RCC 7860 (cell line): ENCODE results near the gene CORO6.

Source experiments
- DNase-seq: peaks from one replicate; pipeline ENCODE4 v3.0.0-alpha.2; 2015; ENCODE audit warnings: low spot score
- FAIRE-seq: peaks from 2 replicates; lab custom pipeline; 2012; peaks lifted over from hg19 to GRCh38; lab: Jason Lieb, UNC

Gene CORO6

DNA sequence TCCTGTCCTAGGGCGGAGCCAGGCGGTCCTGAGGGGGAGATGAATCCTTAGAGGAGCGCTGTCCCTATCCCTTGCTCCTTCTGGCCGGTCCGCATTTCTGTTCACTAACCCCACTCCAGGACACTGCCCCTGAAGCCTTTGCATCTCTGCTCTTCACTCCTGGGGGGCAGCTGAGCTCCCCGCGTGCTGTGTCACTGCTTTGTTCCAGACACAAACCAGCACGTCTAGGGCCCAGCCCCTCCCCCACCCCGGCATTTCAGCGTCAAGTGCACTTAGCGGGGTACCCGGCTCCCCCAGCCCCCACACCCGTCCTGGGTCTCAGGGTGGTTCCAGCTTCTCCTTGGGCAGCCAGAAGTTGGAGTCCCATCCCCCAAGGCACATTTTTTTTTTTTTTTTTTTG is 8.9 kb downstream of the CORO6 start:
- DNase-seq (no peak), FAIRE-seq (no peak)

DNA sequence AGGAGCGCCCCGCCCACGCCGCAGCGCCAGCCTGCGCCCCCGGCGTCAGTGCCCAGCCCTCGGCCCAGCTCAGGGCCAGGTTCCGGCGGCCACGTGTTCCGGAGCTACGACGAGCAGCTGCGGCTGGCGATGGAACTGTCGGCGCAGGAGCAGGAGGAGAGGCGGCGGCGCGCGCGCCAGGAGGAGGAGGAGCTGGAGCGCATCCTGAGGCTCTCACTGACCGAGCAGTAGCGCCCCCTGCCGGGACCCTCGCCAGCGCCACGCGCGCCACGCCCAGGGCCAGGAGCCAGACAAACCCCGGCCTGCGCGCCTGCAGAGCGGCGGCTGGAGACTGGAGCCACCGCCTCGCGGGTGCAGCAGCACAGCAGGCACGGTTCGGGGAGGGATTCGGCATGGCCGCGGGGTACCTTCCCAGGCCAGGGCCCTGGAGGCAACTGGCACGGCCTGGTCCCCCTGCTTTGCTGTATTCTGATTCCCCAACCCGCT is 9.3 kb downstream of the CORO6 start:
- no peak for DNase-seq
- no peak for FAIRE-seq

DNA sequence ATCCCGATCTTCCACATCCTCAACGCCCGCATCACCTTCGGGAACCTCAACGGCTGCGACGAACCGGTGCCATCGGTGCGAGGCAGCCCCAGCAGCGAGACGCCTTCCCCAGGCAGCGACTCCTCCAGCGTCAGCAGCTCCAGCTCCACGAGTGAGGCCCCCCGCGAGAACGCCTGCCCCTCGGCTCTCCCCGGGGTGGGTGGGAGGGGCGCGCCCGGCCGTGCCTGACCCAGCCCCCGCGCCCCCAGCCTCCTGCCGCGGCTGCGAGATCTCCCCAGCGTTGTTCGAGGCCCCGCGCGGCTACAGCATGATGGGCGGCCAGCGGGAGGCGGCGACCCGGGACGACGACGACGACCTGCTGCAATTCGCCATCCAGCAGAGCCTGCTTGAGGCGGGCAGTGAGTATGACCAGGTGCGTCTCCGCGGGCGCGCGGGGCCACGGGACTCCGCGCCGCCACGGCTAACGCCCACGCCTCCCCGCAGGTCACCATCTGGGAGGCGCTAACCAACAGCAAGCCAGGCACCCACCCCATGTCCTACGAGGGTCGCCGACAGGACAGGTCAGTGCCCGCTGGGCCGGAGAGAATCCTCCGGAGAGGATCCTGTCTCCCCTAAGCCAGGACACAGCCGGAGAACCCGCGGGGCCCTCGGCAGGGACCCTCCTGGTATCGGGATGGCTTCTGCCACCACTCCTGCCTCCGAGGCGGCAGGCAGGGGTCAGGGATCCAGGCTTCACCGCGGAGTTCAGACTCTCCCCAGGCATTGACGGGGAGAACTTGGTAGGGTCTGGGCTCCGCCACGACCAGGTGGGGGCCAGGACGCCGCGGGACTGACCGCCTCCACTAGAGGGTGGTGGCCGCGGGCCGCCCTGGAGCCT is 10.1 kb downstream of the CORO6 start:
- DNase-seq, result no peak
- no peak for FAIRE-seq

DNA sequence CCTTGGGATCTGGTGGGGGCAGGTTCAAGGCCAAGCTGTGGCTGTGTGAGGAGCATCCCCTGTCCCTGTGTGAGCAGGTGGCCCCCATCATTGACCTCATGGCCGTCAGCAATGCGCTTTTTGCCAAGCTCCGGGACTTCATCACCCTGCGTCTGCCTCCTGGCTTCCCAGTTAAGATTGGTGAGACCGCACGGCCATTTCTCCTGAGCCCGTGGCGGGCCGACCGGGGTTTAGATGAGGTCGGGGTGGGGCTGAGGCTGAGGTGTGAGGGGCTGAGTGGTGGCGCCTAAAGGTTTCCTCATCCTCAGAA is 10.7 kb downstream of the CORO6 start:
- DNase-seq (no peak), FAIRE-seq (no peak)

DNA sequence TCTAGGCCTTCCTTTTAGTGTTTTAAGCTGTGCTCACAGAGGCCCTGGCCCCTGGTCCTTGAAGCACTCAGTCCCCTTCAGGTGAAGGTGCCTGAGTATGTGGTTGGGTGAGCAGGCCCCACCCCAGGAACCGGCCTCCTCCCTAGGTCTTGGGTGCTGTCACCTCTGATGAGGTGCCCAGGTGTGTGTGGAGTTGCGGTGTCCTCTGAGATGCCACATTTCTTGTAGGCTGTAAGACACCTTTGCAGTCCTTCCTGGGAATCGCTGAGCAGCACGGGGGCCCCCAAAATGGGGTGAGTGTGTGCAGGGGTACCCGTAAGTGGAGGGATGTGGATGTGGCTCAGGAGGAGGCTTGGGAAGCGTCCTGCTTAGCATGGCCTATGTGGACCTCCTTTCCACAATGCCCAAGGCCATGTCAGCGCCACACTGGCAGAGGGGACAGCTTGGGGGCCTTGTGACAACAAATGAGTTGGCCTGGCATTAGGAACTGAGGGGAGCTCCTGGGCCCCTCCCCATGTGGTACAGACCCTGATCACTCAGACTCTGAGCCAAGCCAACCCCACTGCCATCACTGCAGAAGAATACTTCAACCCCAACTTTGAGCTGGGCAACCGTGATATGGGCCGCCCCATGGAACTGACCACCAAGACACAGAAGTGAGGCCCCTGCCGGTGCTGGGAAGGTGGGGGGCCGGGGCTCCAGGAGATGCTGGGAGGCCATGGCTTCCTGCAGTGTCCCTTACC is 11.2 kb downstream of the CORO6 start:
- no peak for DNase-seq
- no peak for FAIRE-seq

DNA sequence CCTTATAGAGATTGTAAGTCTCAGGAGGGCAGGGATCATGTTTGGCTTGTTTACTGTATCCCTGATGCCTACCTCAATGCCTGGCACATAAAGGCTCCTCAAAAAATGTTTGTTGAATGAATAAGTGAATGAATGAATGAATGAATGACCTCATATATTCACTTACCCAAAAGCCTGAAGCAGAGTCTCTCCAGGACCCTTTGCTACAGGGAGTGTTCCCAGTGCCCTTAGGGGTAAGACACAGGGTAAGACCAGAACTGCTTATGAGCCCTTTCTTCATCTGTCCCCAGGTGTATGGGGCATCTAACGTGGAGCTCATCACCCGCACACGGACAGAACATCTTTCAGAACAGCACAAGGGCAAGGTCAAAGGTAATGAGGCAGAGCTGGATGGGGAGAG is 12.3 kb downstream of the CORO6 start:
- DNase-seq (no peak), FAIRE-seq (no peak)

DNA sequence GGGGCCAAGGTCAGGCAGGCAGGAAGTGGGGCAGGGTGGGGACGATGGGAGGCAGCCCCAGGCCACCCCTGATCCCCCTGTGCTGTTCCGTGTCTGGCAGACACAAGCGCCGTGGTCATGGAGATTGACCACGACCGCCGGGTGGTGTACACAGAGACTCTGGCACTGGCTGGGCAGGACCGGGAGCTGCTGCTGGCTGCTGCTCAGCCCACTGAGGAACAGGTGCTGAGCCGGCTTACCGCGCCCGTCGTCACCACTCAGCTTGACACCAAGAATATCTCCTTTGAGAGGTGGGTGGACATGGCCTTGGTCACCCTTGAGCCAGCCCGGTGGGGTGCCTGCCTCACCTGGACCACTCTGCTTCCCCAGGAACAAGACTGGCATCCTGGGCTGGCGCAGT is 13.7 kb downstream of the CORO6 start:
- no peak for FAIRE-seq
- no peak for DNase-seq

DNA sequence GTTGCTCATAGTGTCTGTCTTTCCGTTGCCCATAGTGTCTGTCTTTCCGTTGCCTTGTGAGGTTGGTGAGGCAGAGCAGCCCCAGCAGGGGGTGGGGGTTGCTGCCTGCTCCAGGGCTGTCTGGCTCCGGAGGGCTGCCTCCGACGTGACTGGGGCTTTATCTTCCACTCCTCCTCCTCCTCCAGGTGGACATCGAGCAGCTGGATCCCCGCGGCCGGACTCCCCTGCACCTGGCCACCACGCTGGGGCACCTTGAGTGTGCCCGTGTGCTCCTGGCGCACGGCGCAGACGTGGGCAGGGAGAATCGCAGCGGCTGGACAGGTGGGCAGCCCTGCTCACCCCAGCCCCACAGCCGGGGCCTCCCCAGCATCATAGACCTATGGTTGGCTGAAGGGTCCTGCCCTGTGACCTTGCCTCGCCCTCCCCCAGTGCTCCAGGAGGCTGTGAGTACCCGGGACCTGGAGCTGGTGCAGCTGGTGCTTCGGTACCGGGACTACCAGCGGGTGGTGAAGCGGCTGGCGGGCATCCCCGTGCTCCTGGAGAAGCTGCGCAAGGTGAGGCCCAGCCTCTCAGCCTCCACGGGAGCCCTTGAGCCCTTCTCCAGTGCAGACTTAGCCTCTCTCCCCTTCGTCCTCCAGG is 15.0 kb downstream of the CORO6 start:
- no peak for DNase-seq
- FAIRE-seq, result no peak

DNA sequence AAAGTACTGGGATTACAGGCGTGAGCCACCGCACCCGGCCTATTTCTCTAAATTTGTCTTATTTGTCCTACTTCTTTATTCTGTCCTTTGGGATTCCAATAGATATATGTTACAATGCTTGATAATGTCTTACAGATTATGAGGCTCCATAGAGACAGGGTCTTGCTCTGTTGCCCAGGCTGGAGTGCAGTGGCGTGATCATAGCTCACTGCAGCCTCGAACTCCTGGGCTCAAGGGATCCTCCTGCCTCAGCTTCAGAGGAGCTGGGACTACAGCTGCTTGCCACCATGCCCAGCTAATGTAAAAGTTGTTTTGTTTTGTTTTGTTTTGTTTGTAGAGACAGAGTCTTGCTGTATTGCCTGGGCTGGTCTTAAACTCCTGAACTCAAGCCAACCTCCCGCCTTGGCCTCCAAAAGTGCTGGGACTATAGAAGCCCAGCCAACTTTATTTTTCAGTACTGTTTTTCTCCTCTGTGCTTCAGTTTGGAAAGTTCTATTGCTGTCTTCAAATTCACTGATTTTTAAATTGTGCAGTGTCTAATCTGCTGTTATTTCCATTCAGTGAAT is 19.5 kb downstream of the CORO6 start:
- FAIRE-seq (no peak), DNase-seq (no peak)

DNA sequence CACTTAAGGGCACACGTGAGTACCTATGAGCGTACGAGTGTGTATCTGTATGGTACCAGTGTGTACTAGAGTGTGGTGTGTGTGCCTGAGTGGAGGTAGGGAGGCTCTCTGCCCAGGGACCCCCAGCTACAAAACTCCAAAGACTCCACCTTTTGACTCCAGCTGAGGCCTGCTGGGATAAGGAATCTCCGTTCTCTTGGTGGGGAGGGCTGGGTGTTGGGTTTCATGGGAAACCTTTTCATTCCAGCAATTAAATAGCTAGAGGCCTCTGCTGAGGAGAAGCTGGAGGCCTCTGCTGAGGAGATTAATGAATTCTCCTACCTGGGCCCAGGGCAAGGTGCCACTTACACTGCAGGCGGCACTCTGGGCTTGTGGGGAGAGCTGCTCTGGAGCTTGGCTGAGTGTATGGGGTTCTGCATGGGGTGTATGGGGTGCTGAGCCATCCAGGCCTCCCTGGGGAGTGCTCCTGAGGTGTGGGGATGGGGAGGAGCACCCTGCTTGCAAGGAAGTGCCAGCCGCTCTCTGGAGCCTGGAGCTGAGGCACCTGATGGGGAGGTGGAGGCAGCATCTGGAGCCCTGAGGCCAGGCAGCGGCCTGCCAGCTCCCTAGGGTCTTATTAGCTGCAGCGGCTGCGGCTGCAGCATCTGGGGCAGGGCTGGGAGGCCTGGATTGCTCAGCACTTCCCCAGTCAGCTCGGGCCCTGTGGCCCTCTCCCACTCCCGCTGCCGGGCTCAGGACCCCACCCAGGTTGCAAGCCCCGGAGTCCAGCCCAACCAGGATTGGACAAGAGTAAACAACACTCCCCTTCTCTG is 25.1 kb downstream of the CORO6 start:
- no peak for FAIRE-seq
- DNase-seq, result no peak

DNA sequence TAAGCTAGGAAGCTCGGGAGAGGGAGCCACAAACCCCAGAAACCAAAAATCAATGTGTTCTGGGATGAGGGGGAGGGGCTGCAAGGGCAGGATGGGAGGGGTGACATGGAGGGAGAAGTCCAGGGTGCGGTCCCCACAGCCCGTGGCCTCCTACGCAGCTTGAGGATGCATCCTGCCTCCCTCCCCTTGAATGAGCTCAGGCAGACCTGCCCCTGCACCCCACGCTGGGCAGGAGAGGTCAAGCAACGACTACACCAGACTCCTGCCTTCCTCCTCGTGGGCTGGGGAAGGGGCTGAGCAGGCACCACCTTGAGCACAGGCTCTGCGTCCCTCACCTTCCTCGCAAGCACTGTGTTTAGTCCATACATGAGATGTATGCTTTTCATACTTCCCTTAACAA is 25.9 kb downstream of the CORO6 start:
- DNase-seq (no peak), FAIRE-seq (no peak)

DNA sequence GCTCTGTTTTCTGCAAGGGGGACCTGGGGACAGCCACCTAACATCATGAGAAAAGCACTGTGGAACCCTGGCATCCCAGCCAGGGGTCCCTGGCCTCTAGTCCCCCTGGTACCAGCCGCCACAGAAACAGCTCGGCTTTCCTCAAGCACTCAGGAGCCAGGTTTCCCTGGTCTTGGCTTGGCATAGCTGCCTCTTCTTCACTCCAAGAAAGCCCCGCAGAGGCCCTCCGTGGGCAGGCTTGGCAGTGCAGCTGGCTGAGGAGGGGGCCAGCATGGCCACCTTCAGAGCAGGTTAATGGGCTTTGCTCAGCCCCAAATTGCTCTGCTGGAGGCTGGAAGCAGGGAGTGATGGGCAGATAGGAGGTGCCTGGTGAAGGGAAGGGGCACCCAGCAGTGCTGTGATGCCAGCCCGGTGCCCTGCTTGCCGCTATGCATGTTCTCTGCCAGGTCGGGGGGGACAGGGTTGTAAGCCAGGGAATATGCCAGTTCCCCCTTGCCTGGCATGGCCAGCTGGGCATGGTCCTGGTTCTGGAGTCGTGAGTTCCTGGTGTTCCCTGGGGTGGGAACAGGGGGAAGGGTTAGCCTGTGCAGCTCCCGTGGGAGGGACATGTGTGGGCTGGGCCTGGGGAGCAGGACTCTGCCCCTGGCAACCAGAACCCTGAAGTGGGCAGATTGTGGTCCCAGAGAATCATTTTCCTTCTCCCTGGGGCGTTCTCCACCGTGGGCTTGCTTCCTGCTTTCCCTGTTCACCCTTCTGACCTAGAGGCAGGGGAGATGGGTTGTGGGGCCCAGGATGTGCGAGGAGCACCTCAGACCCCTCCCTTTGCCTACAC is 26.6 kb downstream of the CORO6 start:
- FAIRE-seq, result no peak
- DNase-seq, result no peak

DNA sequence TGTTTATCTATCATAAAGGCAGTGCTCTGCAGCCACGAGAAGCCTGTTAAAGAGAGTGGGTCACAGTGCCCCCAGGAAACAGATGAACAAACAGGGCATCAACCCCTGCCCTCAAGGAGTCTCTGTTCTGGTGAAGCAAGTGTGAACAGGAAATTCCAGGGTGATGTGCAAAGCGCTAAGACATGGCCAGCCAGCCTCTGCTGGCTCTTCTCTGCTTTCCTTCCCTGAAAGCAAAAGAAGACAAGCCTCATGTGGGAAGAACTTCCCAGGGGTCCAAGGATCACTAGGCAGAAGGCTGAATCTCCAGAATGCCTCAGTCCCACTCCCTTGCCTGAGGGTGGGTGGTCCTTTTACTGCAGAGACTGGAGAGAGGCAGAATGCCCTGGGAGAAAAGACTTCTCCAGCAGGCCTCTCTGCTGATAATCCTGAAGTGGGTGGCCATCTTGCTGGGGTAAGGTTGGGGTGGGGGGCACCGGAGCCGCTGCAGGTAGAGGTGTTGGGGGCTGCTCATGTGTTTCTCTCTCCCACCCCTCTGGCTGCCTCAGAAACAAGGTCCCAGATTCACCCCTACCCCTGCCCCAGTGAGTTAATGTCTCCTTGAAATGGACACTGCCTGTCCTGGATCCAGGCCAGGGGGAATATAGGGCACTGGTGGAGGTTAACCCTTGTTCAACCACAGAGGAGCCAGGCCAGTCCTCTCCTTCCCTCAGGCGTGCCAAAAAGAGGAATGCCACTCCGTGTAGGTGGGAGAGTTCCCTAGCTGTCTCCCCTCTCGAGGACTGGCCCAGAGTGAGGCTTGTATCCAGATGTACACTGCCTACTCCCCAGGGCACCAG is 27.4 kb downstream of the CORO6 start:
- no peak for FAIRE-seq
- DNase-seq, result no peak

DNA sequence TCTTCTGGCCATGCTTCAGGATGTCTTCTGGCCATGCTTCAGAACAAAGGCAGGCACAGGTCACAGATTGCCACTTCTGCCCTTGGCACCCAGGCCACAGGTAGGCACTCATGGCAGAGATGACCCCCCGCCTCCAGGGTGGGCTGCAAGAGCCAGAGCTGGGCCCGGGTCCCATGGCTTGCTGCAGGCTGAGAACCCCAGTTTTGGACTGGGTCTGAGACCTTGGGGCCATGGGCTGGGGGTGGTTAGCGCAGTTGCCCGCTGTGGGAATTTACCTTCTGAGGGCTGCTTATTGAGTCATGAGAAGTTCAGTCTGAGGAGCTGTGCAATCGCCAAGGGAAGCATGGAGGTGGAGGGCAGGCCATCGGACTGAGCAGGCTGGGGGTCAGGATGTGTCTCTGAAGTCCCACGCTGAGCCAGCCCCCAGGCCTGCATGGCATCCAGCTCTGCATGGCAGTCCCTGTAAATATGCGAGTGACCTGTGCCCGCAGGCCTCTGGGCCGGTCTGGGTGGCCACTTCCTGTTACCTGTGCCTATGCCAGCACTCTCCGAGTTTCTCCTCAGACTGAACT is 28.1 kb downstream of the CORO6 start:
- DNase-seq, result no peak
- no peak for FAIRE-seq

DNA sequence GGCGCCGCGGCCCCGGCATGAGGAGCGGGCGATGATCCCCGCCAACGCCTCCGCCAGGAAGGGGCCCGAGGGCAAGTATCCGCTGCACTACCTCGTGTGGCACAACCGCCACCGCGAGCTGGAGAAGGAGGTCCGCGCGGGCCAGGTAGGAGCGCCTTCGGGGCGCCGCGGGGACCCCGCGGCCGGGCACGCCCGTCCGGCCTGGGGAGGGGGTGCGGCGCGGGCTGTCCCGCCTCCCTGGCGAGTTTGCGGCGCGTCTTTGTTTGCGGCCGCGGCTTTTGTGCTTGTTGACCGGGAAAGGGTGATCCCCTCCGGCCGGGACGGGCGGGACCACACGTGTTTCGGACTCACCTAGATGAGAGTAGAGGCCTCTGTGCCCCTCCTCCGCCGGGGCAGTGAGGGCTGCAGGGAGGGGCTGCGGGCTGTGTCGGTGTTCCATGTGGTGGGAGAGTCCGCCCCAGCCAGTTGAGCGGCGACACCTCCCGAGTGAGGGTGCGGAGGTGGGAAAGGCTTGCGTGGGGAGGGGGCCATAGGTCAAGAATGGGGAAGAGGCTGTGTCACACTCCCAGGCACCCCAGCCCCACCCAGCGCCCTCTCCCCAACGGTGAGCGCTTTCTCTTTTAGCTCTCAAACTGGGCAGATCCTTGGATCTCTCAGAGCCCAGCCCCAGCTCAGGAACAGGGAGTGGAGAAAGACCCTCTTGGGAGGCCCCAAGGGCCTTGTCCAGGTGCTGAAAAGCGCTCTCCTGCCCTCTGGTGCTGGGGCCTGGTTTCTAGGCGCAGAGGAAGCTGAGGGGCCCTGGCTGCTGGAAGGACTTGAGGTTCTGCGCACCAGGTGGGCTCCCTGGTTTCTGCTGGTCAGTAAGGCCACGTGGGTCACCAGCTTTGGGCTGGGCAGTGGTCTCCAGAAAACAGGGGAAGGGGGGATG is 28.9 kb downstream of the CORO6 start:
- FAIRE-seq (no peak), DNase-seq (no peak)

DNA sequence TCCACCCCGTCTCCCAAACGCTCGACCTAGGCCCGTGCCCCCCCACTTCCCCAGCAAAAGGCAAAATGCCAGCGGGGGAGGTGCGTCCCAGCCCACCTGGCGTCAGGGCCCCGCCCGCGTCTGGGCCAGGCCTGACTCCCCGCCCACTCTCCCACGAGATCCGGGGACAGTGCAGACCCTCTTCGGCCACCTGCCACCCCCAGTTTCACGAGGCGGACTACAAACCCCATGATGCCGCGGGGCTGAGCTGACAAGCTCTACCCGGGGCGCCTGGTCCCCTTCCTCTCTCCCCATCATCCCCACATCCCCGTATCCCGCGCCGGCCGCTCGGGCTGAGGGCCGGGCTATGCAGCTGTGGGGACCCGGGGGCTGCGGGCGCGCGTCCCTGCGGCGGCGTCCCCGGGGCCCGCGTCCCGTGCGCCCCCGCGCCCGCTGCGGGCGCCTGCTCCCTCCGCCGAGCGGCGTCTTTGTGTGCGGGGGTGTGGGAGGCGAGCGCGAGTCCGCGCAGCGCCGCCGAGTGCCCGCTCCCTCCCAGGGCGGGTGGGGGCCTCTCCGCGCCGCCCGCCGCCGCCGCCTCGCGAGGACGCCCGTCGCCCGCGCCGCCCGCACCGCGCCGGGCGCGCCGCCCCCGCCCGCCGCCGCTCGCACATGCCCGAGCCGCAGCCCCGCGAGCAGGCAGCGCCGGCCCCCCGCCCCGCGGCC is 29.7 kb downstream of the CORO6 start, which contains the start of gene ANKRD13B:
Gene ANKRD13B, plus strand, starts transcription at position 283 of the 702 bp plus-strand sequence. CDS start 490 bp downstream, outside the sequence.
- DNase-seq (no peak), FAIRE-seq (no peak)
